HUES6 (cell line): Measurements from ENCODE around the gene CARHSP1.
A peak's percentile ranks its signal among the peaks of the same experiment; 100 is the strongest.

Source experiments
- H3K27ac ChIP-seq: 2 replicates; pipeline ENCODE4 v1.7.0; 2013; ENCODE audit warnings: low read depth, mild to moderate bottlenecking, low read length, inconsistent platforms
- H3K27me3 ChIP-seq: 2 replicates; pipeline ENCODE4 v1.6.1; 2013; ENCODE audit warnings: low read length; ENCODE audit not compliant: control insufficient read depth, insufficient read depth
- H3K36me3 ChIP-seq: 2 replicates; pipeline ENCODE4 v1.6.1; 2013; ENCODE audit warnings: low read length; ENCODE audit not compliant: control insufficient read depth, insufficient read depth
- H3K4me1 ChIP-seq: 2 replicates; pipeline ENCODE4 v1.6.1; 2013; ENCODE audit warnings: low read length; ENCODE audit not compliant: control insufficient read depth, insufficient read depth
- H3K4me3 ChIP-seq: 2 replicates; pipeline ENCODE4 v1.5.1; 2013; ENCODE audit warnings: low read depth, low read length
- H3K9ac ChIP-seq: one replicate; pipeline ENCODE4 v1.6.1; 2013; ENCODE audit warnings: mild to moderate bottlenecking, low read length
- H3K9me3 ChIP-seq: 2 replicates; pipeline ENCODE4 v1.6.1; 2013; ENCODE audit warnings: low read depth, low read length; ENCODE audit not compliant: control insufficient read depth, insufficient read depth

Gene CARHSP1

GRCh38 chr16:8861563-8862308, 7.1 kb downstream of the CARHSP1 start:
- Histone ChIP-seq H3K4me3 (no peak overlapping the region), H3K27me3 (no peaks in the 10 kb centered on the region), H3K27ac (no peak overlapping the region), H3K9ac (no peak overlapping the region), H3K9me3 (no peaks in the 10 kb centered on the region), H3K4me1 (peaks cover 40% of the 10 kb centered on the region), H3K36me3 (peaks cover 34% of the 10 kb centered on the region)

GRCh38 chr16:8859913-8860881, 8.6 kb downstream of the CARHSP1 start:
- no peaks in the 10 kb centered on the region for H3K9me3 ChIP-seq
- no peak overlapping the region for H3K27ac ChIP-seq
- no peak overlapping the region for H3K9ac ChIP-seq
- H3K4me1 ChIP-seq, result peaks cover 30% of the 10 kb centered on the region
- no peaks in the 10 kb centered on the region for H3K27me3 ChIP-seq
- H3K4me3 ChIP-seq, result no peak overlapping the region
- H3K36me3 ChIP-seq, result peaks cover 50% of the 10 kb centered on the region

- H3K4me1 ChIP-seq, result peaks cover 20% of the 10 kb centered on the region
- H3K27ac ChIP-seq, result no peak overlapping the region
- H3K4me3 ChIP-seq, result no peak overlapping the region
- no peak overlapping the region for H3K9ac ChIP-seq
- H3K36me3 ChIP-seq, result peaks cover 58% of the 10 kb centered on the region
- H3K9me3 ChIP-seq, result no peaks in the 10 kb centered on the region
- no peaks in the 10 kb centered on the region for H3K27me3 ChIP-seq
Measured at GRCh38 chr16:8858994-8859912, 9.6 kb downstream of the CARHSP1 start.

GRCh38 chr16:8855972-8856371, 12.8 kb downstream of the CARHSP1 start:
- Histone ChIP-seq H3K36me3 (peaks cover 79% of the 10 kb centered on the region), H3K27ac (no peak overlapping the region), H3K27me3 (no peaks in the 10 kb centered on the region), H3K9ac (no peak overlapping the region), H3K4me1 (peaks cover 5% of the 10 kb centered on the region; the same call in 1 of the 2 replicates), H3K9me3 (no peaks in the 10 kb centered on the region), H3K4me3 (no peak overlapping the region)

GRCh38 chr16:8855051-8855786, 13.6 kb downstream of the CARHSP1 start:
- Histone ChIP-seq H3K36me3 (peaks cover 81% of the 10 kb centered on the region), H3K27me3 (no peaks in the 10 kb centered on the region), H3K9ac (no peak overlapping the region), H3K9me3 (no peaks in the 10 kb centered on the region), H3K27ac (no peak overlapping the region), H3K4me1 (peaks cover 5% of the 10 kb centered on the region; the same call in 1 of the 2 replicates), H3K4me3 (no peak overlapping the region)

- peaks cover 10% of the 10 kb centered on the region for H3K4me1 ChIP-seq
- no peaks in the 10 kb centered on the region for H3K27me3 ChIP-seq
- H3K9ac ChIP-seq, result no peak overlapping the region
- H3K27ac ChIP-seq, result no peak overlapping the region
- peaks cover 83% of the 10 kb centered on the region for H3K36me3 ChIP-seq
- no peaks in the 10 kb centered on the region for H3K9me3 ChIP-seq
- no peak overlapping the region for H3K4me3 ChIP-seq
Measured at GRCh38 chr16:8854298-8854948, 14.4 kb downstream of the CARHSP1 start.

- no peak overlapping the region for H3K9ac ChIP-seq
- H3K27ac ChIP-seq, result no peak overlapping the region
- H3K4me1 ChIP-seq, result peaks cover 15% of the 10 kb centered on the region
- no peaks in the 10 kb centered on the region for H3K27me3 ChIP-seq
- no peaks in the 10 kb centered on the region for H3K9me3 ChIP-seq
- H3K36me3 ChIP-seq, result peaks cover 82% of the 10 kb centered on the region
- no peak overlapping the region for H3K4me3 ChIP-seq
Measured at GRCh38 chr16:8853611-8854010, 15.2 kb downstream of the CARHSP1 start.

GRCh38 chr16:8853150-8853549, 15.7 kb downstream of the CARHSP1 start:
- peaks cover 82% of the 10 kb centered on the region for H3K36me3 ChIP-seq
- peaks cover 16% of the 10 kb centered on the region for H3K4me1 ChIP-seq
- H3K27ac ChIP-seq, result peak overlapping the region; percentile 16; the same call in 1 of the 2 replicates
- no peaks in the 10 kb centered on the region for H3K27me3 ChIP-seq
- no peak overlapping the region for H3K9ac ChIP-seq
- H3K4me3 ChIP-seq, result no peak overlapping the region
- no peaks in the 10 kb centered on the region for H3K9me3 ChIP-seq

- Histone ChIP-seq H3K9me3 (no peaks in the 10 kb centered on the region), H3K9ac (no peak overlapping the region), H3K36me3 (peaks cover 84% of the 10 kb centered on the region), H3K4me1 (peaks cover 16% of the 10 kb centered on the region), H3K27ac (0 out of 2 replicates have a peak overlapping the region, but pooled peaks have one; percentile 16), H3K27me3 (no peaks in the 10 kb centered on the region), H3K4me3 (no peak overlapping the region)
Measured at GRCh38 chr16:8852534-8852933, 16.3 kb downstream of the CARHSP1 start.
